Testis (tissue), 2 donors: ENCODE data around the gene GNAO1.

ENCODE experiments used
- POLR2A ChIP-seq: fragments of 450-650 bp; IDR thresholded peaks from one replicate; pipeline ENCODE4 v1.6.1; 2017; ENCODE audit warnings: antibody characterized with exemption, mild to moderate bottlenecking, moderate library complexity
- TF ChIP-seq, protein P1 (sequence below), 3 experiments: fragments of 450-650 bp in 2 of 3; fragments of 200-600 bp in 1 of 3; sonication (generic) in 1 of 3; IDR thresholded peaks; one replicate each; pipeline ENCODE4 v1.5.1; 2016 to 2019; ENCODE audit warnings: antibody characterized with exemption in 3 of 3, mild to moderate bottlenecking in 2 of 3, moderate library complexity in 1 of 3

DNA sequence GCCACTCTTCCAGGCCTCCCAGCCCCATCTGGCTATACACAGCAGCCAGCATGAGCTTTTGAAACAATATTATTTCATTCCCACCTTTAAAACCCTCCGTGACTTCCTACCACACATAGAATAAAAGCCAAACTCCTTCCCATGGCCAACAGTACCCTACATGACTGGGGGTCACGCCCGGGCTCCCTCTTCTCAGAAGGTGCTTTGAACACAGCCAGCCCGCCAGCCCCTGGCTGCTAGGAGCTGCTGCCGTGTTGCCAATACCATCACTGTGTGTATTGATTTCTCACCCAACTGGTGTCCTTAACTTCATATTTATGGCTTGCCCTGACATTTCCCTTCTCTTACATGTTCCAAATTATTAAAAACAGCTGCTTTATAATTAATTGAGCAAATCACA is 111.2 kb downstream of the GNAO1 start:
- no peak for TF ChIP-seq POLR2A
- TF ChIP-seq, protein P1, sequence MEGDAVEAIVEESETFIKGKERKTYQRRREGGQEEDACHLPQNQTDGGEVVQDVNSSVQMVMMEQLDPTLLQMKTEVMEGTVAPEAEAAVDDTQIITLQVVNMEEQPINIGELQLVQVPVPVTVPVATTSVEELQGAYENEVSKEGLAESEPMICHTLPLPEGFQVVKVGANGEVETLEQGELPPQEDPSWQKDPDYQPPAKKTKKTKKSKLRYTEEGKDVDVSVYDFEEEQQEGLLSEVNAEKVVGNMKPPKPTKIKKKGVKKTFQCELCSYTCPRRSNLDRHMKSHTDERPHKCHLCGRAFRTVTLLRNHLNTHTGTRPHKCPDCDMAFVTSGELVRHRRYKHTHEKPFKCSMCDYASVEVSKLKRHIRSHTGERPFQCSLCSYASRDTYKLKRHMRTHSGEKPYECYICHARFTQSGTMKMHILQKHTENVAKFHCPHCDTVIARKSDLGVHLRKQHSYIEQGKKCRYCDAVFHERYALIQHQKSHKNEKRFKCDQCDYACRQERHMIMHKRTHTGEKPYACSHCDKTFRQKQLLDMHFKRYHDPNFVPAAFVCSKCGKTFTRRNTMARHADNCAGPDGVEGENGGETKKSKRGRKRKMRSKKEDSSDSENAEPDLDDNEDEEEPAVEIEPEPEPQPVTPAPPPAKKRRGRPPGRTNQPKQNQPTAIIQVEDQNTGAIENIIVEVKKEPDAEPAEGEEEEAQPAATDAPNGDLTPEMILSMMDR (IDR thresholded peaks at IDR 0.05), result no peak
